ENCODE data around the gene IKZF4.

DNA sequence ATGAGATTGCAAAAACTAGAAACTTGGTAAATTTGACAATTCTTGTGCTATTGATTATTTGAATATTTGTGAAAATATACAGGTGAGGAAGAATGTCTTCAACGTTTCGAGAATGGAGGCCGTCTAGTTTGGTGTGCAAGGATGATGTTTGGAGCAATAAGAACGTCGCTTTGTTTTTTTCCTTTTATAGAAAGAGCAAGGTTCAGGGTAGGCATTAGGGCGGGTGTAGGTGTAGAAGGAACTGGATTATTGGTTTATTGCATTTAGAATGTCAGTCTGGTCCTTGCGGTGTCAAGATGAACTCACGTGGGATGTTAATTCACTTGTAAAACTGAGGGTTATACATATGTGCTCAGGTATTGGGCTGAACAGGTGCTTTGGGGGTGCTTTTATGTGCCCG lies 22.0 kb downstream of the IKZF4 start:
- TF ChIP-seq POLR2A (IDR thresholded peaks at IDR 0.05; ENCODE audit: low read length) (no peak), GATA1 (IDR thresholded peaks at IDR 0.05; ENCODE audit: low read depth, low read length) (no peak)
